Measurements from ENCODE around the gene OTOL1.
"Not testable (repeated sequence)": the region's sequence is repeated elsewhere in the genome, so short reads cannot be mapped to it uniquely, and the experiment has no call there.

Gene OTOL1

DNA sequence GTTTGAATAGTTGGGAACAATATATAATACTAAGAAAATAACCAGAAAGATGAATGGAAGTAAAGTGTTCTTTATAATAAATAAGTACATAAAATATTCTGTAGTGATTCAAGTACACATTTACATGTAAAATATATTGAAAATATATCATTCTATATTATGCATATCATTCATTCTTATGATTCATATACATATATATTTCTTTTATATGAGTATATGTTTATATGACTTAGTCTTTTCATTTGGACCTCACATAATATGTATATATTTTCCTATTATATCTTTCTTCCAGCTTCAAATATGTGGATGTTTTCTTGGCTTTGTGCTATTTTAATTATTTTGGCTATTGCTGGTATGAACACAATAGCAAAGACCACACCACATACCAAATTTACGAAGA lies at the start of gene OTOL1:
OTOL1 (plus strand) TSS at position 301 of the 400 bp plus-strand sequence; CDS start at position 301, 0 bp downstream.
- Mint-ChIP-seq H3K27me3 (peaks cover 20% of the 10 kb centered on the region), H3K27ac (no peak within 1 kb of the TSS), H3K4me3 (no peak within 1 kb of the TSS), H3K4me1 (no peaks in the 10 kb centered on the region), H3K9me3 (peaks cover 0 to 5% of the 10 kb centered on the region in 2 donors)
- ATAC-seq (no peak), DNase-seq (no peak)

- DNase-seq = no peak
- H3K4me1 Mint-ChIP-seq = no peaks in the 10 kb centered on the region
- H3K27ac Mint-ChIP-seq = no peak overlapping the region
- ATAC-seq = no peak
- H3K4me3 Mint-ChIP-seq = no peak overlapping the region
- peaks cover 20% of the 10 kb centered on the region for H3K27me3 Mint-ChIP-seq
- peaks cover 0 to 5% of the 10 kb centered on the region in 2 donors for H3K9me3 Mint-ChIP-seq
Measured at GRCh38 chr3:161449785-161450184, 46.8 kb upstream of the OTOL1 start.

DNA sequence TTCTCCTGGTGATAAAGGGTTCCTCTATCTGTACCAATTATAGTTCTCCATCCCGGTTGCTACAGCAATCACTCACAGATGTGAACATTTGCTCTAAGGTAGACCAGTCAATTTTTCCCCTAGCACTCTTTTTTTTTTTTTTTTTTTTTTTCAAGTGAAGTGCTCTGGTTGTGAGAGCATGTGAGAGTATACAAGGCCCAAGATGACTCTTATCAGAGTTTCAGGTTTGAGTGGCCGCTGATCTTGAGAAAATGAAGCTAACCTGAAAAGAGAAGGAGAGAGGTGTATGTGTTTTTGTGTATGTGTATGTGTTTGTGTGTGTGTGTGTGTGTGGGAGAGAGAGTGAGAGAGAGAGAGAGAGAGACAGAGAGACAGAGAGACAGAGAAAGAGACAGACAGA lies 44.4 kb upstream of the OTOL1 start:
- DNase-seq = no peak
- H3K27me3 Mint-ChIP-seq = peaks cover under 1% of the 10 kb centered on the region
- H3K4me3 Mint-ChIP-seq = no peak overlapping the region
- H3K9me3 Mint-ChIP-seq = no peaks in the 10 kb centered on the region
- H3K4me1 Mint-ChIP-seq = no peaks in the 10 kb centered on the region
- no peak for ATAC-seq
- no peak overlapping the region for H3K27ac Mint-ChIP-seq

- no peak for DNase-seq
- Mint-ChIP-seq H3K4me3 (no peak overlapping the region), H3K4me1 (no peaks in the 10 kb centered on the region), H3K27me3 (no peaks in the 10 kb centered on the region), H3K9me3 (no peaks in the 10 kb centered on the region), H3K27ac (no peak overlapping the region)
- no peak for ATAC-seq
Measured at GRCh38 chr3:161454615-161455014, 42.0 kb upstream of the OTOL1 start.

GRCh38 chr3:161455962-161456361 lies 40.6 kb upstream of the OTOL1 start:
- Mint-ChIP-seq H3K4me3 (no peak overlapping the region), H3K27me3 (no peaks in the 10 kb centered on the region), H3K4me1 (no peaks in the 10 kb centered on the region), H3K9me3 (no peaks in the 10 kb centered on the region), H3K27ac (no peak overlapping the region)
- no peak for DNase-seq
- no peak for ATAC-seq

DNA sequence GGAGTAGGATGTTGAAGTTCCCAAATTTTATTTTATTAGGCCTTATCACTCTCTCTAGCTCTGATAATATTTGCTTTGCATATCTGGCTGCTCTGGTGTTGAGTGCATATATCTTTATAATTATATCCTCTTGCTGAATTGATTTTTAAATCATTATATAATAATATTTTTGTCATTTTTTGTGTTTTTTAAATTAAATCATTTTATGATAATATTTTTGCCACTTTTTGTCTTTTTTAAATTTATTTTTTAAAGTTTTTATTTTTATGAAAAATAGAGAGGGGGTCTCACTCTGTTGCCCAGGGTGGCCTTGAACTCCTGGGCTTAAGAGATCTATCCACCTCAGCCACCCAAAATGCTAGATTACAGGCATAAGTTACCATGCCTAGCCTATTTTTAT lies 34.5 kb upstream of the OTOL1 start:
- Mint-ChIP-seq H3K27ac (no peak overlapping the region), H3K27me3 (peaks cover 6% of the 10 kb centered on the region), H3K4me3 (no peak overlapping the region), H3K9me3 (peaks cover 6 to 24% of the 10 kb centered on the region in 2 donors), H3K4me1 (no peaks in the 10 kb centered on the region)
- DNase-seq (no peak), ATAC-seq (no peak)

- no peaks in the 10 kb centered on the region for H3K9me3 Mint-ChIP-seq
- ATAC-seq (no peak), DNase-seq (no peak)
- peaks cover 14% of the 10 kb centered on the region for H3K27me3 Mint-ChIP-seq
- H3K4me1 Mint-ChIP-seq = no peaks in the 10 kb centered on the region
- no peak overlapping the region for H3K4me3 Mint-ChIP-seq
- no peak overlapping the region for H3K27ac Mint-ChIP-seq
Measured at GRCh38 chr3:161471211-161471610, 25.4 kb upstream of the OTOL1 start.

GRCh38 chr3:161474139-161474538 lies 22.5 kb upstream of the OTOL1 start:
- Mint-ChIP-seq H3K27me3 (peaks cover 14% of the 10 kb centered on the region), H3K4me3 (no peak overlapping the region), H3K9me3 (no peaks in the 10 kb centered on the region), H3K27ac (no peak overlapping the region), H3K4me1 (no peaks in the 10 kb centered on the region)
- no peak for DNase-seq
- no peak for ATAC-seq

DNA sequence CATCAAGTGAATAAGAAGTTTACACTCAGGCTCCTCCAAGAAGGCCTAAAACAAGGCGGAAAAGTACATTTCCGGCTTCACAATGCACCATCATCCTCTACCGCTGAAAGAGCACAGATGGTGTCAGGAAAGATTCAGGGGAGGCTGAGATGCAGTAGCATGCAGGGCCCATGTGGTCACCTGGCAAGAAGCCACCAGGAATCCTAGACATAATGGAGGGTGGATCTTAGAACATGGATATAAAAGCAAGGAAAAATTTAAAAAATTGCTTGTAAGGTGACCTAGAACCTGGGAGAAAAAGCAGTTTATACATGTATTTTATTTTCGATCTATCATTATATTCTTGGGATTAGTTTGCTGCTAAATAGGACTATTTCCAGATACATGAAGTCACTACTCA lies 21.9 kb upstream of the OTOL1 start:
- Mint-ChIP-seq H3K27me3 (peaks cover 14% of the 10 kb centered on the region), H3K4me1 (no peaks in the 10 kb centered on the region), H3K4me3 (no peak overlapping the region), H3K27ac (no peak overlapping the region), H3K9me3 (no peaks in the 10 kb centered on the region)
- no peak for ATAC-seq
- DNase-seq = no peak

DNA sequence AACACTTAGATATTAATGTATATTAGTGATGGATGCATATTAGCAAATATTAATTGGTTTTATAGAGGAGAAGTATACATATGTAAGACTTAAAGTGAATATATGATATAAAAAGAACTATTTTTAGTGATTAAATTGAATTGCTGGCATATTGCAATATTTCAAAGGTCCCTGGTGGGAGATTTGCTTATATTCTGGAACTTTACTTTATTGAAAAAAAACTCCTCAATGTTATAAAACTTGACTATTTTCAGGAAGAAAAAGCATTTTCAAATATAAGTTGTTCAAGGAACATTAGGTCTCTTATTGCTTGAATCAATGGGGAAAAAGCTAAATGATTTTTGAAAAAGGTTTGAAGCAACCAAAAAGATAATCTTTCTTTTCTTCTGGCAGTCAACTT lies 21.4 kb upstream of the OTOL1 start:
- peaks cover 11% of the 10 kb centered on the region for H3K27me3 Mint-ChIP-seq
- H3K9me3 Mint-ChIP-seq = no peaks in the 10 kb centered on the region
- no peaks in the 10 kb centered on the region for H3K4me1 Mint-ChIP-seq
- DNase-seq (no peak), ATAC-seq (no peak)
- no peak overlapping the region for H3K27ac Mint-ChIP-seq
- H3K4me3 Mint-ChIP-seq = no peak overlapping the region

GRCh38 chr3:161475905-161476304 lies 20.7 kb upstream of the OTOL1 start:
- Mint-ChIP-seq H3K27me3 (peaks cover 6% of the 10 kb centered on the region), H3K4me3 (no peak overlapping the region), H3K9me3 (no peaks in the 10 kb centered on the region), H3K27ac (no peak overlapping the region), H3K4me1 (no peaks in the 10 kb centered on the region)
- ATAC-seq (no peak), DNase-seq (no peak)

DNA sequence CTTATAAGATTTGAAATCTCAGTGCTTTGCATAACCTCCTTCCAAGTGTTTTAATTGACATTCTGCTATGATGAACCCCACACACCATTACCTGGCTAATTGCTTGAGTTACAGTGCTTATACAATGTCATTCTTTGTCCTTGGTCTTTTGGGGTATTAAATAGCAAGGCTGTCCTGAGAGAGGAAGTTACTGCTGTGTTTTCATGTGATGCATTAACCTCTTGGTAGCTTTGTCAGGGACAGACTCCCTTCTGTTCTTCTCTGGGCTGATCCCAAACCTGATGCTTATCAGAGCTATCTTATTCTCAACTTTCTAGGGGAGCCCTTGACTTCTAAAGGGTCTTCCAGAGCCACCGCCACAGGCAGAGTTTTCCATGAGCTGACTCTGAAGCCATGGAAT lies 12.4 kb upstream of the OTOL1 start:
- H3K4me3 Mint-ChIP-seq = no peak overlapping the region

DNA sequence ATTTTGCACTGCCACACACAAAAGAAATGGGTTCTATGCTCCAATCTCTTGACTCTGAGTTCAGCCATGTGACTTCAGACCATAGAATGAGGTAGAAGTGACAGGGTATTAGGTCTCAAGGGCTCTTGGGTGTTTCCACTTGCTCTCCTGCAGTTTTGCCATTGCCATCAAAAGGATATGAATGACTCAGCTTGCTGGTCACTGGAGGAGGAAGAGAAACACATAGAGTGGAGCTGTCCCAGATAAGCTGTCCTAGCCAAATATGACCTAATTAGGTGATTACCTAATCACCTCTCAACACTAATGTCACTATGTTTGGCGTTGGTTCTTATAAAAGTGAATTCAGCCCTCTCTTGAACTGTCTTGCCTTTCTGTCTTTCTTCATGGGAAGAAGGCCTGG lies 8.3 kb upstream of the OTOL1 start:
- not testable (repeated sequence) for H3K4me1 Mint-ChIP-seq, H3K9me3 Mint-ChIP-seq, H3K27ac Mint-ChIP-seq, DNase-seq, ATAC-seq, H3K4me3 Mint-ChIP-seq
- H3K27me3 Mint-ChIP-seq = peaks cover 23% of the 10 kb centered on the region

More for the DNA sequence above, 12.4 kb upstream of the OTOL1 start:
- no peaks in the 10 kb centered on the region for H3K9me3 Mint-ChIP-seq
- H3K27me3 Mint-ChIP-seq = peaks cover 33% of the 10 kb centered on the region
- ATAC-seq (no peak), DNase-seq (no peak)
- no peak overlapping the region for H3K27ac Mint-ChIP-seq
- H3K4me1 Mint-ChIP-seq = no peaks in the 10 kb centered on the region

GRCh38 chr3:161489395-161489794 lies 7.2 kb upstream of the OTOL1 start:
- Mint-ChIP-seq H3K9me3 (no peaks in the 10 kb centered on the region), H3K4me1 (no peaks in the 10 kb centered on the region), H3K27me3 (peaks cover 26% of the 10 kb centered on the region), H3K27ac (no peak overlapping the region), H3K4me3 (no peak overlapping the region)
- no peak for DNase-seq
- no peak for ATAC-seq

DNA sequence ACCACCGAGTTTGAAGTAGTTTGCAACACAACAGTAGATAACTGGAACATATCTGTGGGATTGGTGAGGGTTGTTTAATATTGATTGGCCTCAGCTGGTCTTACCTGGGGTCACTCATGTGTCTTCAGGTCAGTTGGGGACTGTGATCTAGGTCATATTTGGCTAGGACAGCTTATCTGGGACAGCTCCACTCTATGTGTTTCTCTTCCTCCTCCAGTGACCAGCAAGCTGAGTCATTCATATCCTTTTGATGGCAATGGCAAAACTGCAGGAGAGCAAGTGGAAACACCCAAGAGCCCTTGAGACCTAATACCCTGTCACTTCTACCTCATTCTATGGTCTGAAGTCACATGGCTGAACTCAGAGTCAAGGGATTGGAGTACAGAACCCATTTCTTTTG lies 5.8 kb upstream of the OTOL1 start:
- H3K9me3 Mint-ChIP-seq, DNase-seq, H3K4me3 Mint-ChIP-seq, H3K27ac Mint-ChIP-seq, ATAC-seq, H3K4me1 Mint-ChIP-seq: not testable (repeated sequence)
- peaks cover 20% of the 10 kb centered on the region for H3K27me3 Mint-ChIP-seq

DNA sequence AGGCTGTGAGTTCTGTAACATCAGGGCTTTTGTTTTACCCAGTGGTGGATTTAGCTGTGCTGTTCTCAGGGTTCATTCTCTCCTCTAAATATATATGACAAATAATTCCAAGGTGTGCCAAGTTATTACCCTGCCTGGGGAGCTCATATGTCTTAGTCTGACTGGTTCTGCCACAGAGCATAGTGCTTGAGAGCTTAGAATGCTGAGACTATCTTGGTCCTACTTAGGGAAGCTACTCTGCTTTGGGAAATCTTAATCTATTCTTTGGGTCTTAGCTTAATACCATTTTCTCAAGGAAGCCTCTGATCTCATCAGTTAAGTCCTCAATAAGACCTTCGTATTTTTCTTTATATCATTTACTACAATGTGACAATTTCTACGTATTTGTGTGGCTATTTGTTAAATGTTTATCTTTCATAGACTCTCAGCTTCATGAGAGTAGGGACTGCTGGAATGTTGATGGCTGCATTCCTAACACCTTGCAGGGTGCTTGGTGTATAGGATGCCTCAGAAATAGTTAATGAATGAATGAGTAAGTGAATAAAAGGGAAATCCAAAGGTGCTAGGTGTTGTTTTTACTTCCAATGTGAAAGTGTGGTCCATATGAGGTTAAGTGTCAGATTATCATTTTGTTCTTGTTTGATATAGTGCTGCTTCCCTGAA lies 1.8 kb downstream of the OTOL1 start:
- H3K4me3 Mint-ChIP-seq = no peak overlapping the region
- H3K4me1 Mint-ChIP-seq = no peaks in the 10 kb centered on the region
- peak overlapping the region in 1 of 2 donors; percentile 61 for H3K27ac Mint-ChIP-seq
- no peak for DNase-seq
- H3K27me3 Mint-ChIP-seq = peaks cover 20% of the 10 kb centered on the region
- peaks cover 0 to 5% of the 10 kb centered on the region in 2 donors for H3K9me3 Mint-ChIP-seq
- ATAC-seq = no peak
